Esophagus squamous epithelium (tissue), 4 donors: ENCODE data around the gene PDCD6IP.

ENCODE experiments used
- CTCF ChIP-seq, 6 experiments: fragments of 450-650 bp in 4 of 6; fragments of 200-600 bp in 2 of 6; sonication (generic) in 2 of 6; IDR thresholded peaks; one replicate each; pipeline ENCODE4 v1.5.1; 2016 to 2019; ENCODE audit warnings: antibody characterized with exemption in 6 of 6, mild to moderate bottlenecking in 4 of 6, moderate library complexity in 4 of 6
- POLR2A ChIP-seq, 4 donors: fragments of 450-650 bp; IDR thresholded peaks; one replicate each; pipeline ENCODE4 v1.6.1; 2017; ENCODE audit warnings: antibody characterized with exemption in 4 of 4, mild to moderate bottlenecking in 4 of 4, moderate library complexity in 3 of 4

- TF ChIP-seq POLR2A (IDR thresholded peaks at IDR 0.05) (no peak), CTCF (IDR thresholded peaks at IDR 0.05) (no peak)
Observed at GRCh38 chr3:33831053-33831452, 32.6 kb downstream of the PDCD6IP start.
